Ectodermal cell (in vitro differentiated cells): ENCODE measurements around the gene NCAN.
"Not testable (repeated sequence)": the region's sequence is repeated elsewhere in the genome, so short reads cannot be mapped to it uniquely, and the experiment has no call there.

Experiments used
- H3K27ac ChIP-seq: 2 replicates; pipeline ENCODE4 v1.7.0; 2013; ENCODE audit warnings: mild to moderate bottlenecking, low read depth, low read length; ENCODE audit not compliant: insufficient read depth, poor library complexity, severe bottlenecking
- H3K27me3 ChIP-seq: 2 replicates; pipeline ENCODE4 v1.7.0; 2013; ENCODE audit warnings: mild to moderate bottlenecking, low read length; ENCODE audit not compliant: insufficient read depth, control insufficient read depth, poor library complexity, severe bottlenecking
- H3K36me3 ChIP-seq: one replicate; pipeline ENCODE4 v1.7.0; 2013; ENCODE audit warnings: low read length; ENCODE audit not compliant: control insufficient read depth, insufficient read depth
- H3K4me1 ChIP-seq: one replicate; pipeline ENCODE4 v1.7.0; 2013; ENCODE audit warnings: low read length; ENCODE audit not compliant: control insufficient read depth, insufficient read depth
- H3K4me3 ChIP-seq: 2 replicates; pipeline ENCODE4 v1.7.0; 2013; ENCODE audit warnings: low read depth, low read length, control low read depth; ENCODE audit not compliant: insufficient read depth
- H3K9me3 ChIP-seq: 2 replicates; pipeline ENCODE4 v1.7.0; 2013; ENCODE audit warnings: mild to moderate bottlenecking, low read length, moderate library complexity; ENCODE audit not compliant: control insufficient read depth
- WGBS, 2 experiments: methylation state at CpG; one replicate each; pipeline ENCODE4 v1.1.7; 2013; ENCODE audit warnings: missing lambda C conversion rate in 2 of 2; 5-methylcytosine and 5-hydroxymethylcytosine counted together

NCAN gene

DNA sequence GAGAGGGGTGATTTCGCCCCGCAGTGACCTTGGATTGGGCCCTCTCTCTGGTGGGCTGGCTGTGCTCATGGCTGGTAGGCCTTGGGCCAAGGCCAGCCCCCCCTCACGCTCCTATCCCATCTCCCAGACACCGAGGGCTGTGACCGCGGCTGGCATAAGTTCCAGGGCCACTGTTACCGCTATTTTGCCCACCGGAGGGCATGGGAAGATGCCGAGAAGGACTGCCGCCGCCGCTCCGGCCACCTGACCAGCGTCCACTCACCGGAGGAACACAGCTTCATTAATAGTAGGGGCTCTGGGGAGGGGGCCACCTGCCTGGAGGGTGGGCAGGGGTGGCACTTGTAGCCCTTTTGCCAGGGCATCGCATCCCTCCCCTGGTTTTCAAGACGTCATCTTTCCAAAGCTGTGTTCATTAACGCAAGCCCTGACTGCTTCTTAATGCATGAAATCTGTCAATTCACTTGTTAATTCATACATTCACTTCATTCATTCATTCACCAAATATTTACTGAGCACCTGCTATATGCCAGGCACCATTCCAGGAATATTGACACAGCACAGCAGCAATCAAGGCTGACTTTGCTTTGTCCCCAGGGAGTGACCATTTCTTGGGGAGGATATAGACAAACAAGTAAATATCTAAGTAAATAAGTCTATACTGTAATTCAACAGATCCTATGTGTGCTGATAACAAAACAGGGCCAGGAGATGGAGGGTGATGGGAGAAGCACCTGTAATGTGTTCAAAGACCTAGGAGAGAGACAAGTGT lies 26.6 kb downstream of the NCAN start:
- Histone ChIP-seq H3K27ac (no peak overlapping the region), H3K4me1 (no peaks in the 10 kb centered on the region), H3K4me3 (no peak overlapping the region), H3K36me3 (peaks cover 4% of the 10 kb centered on the region), H3K27me3 (no peaks in the 10 kb centered on the region), H3K9me3 (peaks cover 5% of the 10 kb centered on the region)
- 83 to 84% methylated on average over 18 of the region's 18 CpGs for WGBS, 2 experiments

DNA sequence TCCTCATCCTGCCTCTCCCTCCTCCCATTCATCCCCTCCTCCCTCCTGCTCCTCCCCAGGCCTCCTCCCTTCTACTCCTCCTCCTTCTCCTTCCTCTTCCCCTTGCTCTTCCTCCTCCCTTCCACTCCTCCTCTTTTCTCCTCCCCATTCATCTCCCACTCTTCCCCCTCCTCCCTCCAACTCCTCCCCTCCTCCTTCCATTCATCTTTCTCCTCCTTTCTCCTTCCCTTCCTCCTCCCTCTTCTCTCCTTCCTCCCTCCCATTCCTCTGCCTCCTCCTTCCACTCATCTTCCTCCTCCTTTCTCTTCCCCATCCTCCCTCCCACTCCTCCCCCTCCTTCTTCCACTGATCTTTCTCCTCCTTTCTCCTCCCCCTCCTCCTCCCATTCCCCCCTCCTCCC lies 27.9 kb downstream of the NCAN start:
- Histone ChIP-seq H3K4me3 (no peak overlapping the region), H3K9me3 (peaks cover 2% of the 10 kb centered on the region), H3K36me3 (peaks cover 4% of the 10 kb centered on the region), H3K27ac (no peak overlapping the region), H3K4me1 (no peaks in the 10 kb centered on the region), H3K27me3 (no peaks in the 10 kb centered on the region)

DNA sequence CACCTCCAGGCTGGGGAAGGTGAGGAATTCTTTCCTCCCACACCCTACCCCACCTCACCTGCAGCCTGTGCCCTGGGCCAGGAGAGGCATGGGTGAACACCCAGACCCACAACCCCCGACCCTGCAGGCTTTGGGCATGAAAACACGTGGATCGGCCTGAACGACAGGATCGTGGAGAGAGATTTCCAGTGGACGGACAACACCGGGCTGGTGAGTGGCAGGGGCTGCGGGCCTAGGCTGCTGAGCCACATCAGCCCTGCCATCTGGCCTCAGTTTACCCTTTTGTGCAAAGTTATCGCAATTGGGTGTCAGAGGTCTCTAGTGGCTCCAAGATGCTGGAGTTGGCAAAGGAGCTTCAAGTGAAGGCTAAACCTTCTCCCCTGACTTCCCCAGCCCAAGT lies 28.7 kb downstream of the NCAN start:
- H3K4me3 ChIP-seq = no peak overlapping the region
- H3K9me3 ChIP-seq = peaks cover 2% of the 10 kb centered on the region
- no peak overlapping the region for H3K27ac ChIP-seq
- no peaks in the 10 kb centered on the region for H3K27me3 ChIP-seq
- WGBS, 2 experiments = 85 to 87% methylated on average over 9 of the region's 9 CpGs
- no peaks in the 10 kb centered on the region for H3K4me1 ChIP-seq
- no peaks in the 10 kb centered on the region for H3K36me3 ChIP-seq

DNA sequence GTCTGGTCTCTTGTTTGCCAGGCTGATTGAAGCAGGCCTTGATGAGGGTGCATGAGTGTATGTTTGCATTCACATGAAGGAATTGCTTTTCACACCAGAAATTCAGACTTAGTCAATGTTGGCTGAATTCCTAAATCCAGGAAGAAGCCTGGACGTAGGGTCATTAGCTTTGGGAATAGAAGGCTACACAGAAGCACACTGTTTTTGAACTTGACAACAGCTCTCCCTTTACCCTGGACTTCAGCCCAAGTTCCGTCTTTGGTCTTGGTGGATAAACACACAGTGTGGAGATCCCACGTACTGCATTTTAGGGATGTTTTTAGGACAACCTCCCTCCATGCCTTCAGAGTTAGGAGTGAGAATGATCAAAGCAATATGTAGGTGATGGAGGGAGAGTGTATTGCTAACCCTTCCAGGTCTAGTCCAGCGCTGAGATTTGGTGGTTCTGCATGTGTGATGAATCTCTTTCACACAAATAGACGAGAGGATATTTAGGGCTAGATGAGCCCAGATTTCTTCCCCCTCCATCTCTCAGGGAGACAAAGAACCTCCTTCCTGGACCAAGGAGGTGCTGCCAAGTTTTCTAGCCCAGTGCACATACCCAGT lies 38.5 kb downstream of the NCAN start:
- Histone ChIP-seq H3K36me3 (no peaks in the 10 kb centered on the region), H3K4me3 (no peak overlapping the region), H3K9me3 (no peaks in the 10 kb centered on the region), H3K27ac (no peak overlapping the region), H3K27me3 (peaks cover 14% of the 10 kb centered on the region), H3K4me1 (no peaks in the 10 kb centered on the region)
- 74 to 83% methylated on average over 5 of the region's 5 CpGs for WGBS, 2 experiments

DNA sequence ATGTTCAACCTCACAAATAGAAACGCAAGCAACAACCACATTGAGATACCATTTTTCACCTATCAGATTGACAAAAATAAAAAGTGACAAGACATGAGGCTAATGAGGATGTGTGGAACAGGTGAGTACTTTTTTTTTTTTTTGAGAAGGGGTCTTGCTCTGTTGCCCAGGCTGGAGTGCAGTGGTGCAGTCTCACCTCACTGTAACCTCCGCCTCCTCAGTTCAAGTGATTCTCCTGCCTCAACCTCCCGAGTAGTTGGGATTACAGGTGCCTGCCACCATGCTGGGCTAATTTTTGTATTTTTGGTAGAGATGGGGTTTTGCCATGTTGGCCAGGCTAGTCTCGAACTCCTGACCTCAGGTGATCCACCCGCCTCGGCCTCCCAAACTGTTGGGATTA lies 41.7 kb downstream of the NCAN start:
- not testable (repeated sequence) for H3K27ac ChIP-seq, H3K4me3 ChIP-seq, H3K36me3 ChIP-seq, H3K9me3 ChIP-seq, H3K4me1 ChIP-seq
- WGBS, 2 experiments = 88 to 95% methylated on average over 5 to 6 of the region's 6 CpGs
- peaks cover 14% of the 10 kb centered on the region for H3K27me3 ChIP-seq

DNA sequence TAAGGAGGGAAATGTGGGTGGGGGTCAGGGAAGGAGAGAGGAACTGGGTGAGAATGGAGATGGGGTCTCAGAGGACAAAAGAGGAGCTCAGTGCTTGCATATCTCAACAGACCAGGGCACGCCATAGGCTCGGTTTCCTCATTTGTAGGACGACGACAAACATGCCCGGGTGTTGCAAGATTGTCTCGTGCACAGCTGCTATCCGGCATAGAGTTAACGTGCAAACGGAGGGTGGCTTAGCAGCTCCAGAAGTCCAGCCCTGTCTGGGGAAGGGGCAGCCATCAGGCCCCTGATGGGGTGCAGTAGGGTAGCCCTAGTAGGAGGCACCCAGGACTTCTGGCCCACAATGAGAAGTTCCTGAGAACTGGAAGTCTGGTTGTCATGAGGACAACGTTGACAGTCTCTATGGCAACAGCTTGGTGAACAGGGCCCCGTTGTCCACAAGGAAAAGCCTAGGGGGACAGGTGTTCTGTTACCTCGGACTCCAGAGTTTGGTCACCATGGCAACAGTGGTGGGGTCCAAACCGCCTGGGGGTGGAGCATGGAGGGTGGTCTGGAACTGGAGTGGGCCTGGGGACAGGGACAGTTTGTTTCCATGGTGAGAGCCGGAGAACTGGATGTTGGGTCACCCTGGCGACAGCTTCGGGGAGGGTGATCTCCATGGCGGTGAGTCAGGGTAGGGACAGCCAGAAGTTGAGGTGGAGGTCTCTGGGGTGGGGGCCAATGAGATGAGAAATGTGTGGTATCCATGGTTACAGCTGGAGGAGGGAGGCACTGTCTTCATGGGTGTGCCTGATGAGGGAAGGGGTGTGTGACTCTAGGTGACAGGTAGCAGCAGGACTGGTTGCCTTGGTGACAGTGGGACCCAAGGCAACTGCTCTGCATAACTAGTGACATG lies 44.6 kb downstream of the NCAN start:
- no peaks in the 10 kb centered on the region for H3K9me3 ChIP-seq
- H3K4me1 ChIP-seq = peaks cover 8% of the 10 kb centered on the region
- no peaks in the 10 kb centered on the region for H3K36me3 ChIP-seq
- peaks cover 14% of the 10 kb centered on the region for H3K27me3 ChIP-seq
- H3K4me3 ChIP-seq = no peak overlapping the region
- 86 to 87% methylated on average over 17 of the region's 17 CpGs for WGBS, 2 experiments
- peak overlapping the region; percentile 55 for H3K27ac ChIP-seq

DNA sequence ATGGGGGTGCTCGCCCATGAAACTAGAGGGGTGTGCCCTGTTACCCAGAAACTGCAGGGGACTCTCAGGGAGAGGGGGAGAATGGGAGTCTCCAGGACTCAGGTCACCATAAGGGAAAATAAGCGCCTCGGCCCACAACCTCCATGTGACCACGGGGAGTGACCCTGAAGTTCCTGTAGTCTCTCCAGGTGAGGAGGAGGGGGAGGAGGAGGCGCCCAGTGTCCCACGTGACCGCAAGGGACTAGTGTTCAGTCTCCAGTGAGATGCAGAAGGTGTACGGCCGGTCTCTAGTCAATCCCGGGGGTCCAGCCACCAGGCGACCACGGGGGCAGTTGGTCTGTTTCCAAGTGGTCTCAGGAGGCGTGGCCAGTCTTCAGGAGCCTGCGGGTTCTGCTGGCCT lies 45.4 kb downstream of the NCAN start:
- Histone ChIP-seq H3K4me3 (no peak overlapping the region), H3K36me3 (no peaks in the 10 kb centered on the region), H3K4me1 (peaks cover 11% of the 10 kb centered on the region), H3K9me3 (no peaks in the 10 kb centered on the region), H3K27ac (no peak overlapping the region), H3K27me3 (peaks cover 14% of the 10 kb centered on the region)
- WGBS, 2 experiments = 93 to 95% methylated on average over 14 of the region's 14 CpGs

DNA sequence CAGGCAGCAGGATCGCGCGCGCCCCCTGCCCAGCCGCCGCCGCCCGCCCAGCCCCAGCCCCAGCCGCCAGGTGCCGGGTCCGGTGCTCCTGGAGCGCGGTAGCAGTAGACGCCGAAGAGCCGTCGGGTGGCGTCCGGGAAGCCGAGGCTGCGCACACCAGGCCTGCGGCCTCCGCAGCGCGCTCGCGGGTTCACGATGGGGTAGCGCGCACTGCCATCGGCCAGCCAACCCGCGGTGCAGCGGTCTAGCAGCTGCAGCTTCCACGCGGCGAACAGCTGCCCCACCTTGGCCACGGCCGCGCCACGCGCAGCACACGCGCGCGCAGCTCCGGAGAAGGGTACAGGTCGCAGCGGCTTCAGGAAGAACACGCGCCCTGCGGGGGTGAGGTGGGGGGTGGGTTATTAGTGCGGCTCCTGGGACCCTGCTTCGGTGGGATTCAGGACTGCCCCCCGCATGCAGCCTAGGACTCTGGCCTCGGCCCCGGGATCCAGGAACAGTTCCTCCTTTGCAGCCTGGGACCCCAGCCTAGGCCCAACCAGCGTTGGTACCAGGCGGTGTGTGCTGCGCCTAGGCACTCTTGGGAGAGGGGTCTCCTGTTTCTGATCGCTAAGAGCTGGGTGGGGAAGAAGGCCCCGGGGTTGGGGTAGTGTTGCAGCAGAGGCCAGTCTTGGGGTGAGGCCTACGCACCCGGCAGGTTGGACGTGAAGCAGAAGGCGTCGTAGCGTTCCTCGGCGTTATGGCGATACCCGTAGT lies 46.3 kb downstream of the NCAN start:
- H3K36me3 ChIP-seq = no peaks in the 10 kb centered on the region
- H3K4me1 ChIP-seq = peaks cover 18% of the 10 kb centered on the region
- no peak overlapping the region for H3K4me3 ChIP-seq
- H3K9me3 ChIP-seq = no peaks in the 10 kb centered on the region
- 97% methylated on average over 72 of the region's 72 CpGs for WGBS, 2 experiments
- peaks cover 23% of the 10 kb centered on the region for H3K27me3 ChIP-seq
- no peak overlapping the region for H3K27ac ChIP-seq

DNA sequence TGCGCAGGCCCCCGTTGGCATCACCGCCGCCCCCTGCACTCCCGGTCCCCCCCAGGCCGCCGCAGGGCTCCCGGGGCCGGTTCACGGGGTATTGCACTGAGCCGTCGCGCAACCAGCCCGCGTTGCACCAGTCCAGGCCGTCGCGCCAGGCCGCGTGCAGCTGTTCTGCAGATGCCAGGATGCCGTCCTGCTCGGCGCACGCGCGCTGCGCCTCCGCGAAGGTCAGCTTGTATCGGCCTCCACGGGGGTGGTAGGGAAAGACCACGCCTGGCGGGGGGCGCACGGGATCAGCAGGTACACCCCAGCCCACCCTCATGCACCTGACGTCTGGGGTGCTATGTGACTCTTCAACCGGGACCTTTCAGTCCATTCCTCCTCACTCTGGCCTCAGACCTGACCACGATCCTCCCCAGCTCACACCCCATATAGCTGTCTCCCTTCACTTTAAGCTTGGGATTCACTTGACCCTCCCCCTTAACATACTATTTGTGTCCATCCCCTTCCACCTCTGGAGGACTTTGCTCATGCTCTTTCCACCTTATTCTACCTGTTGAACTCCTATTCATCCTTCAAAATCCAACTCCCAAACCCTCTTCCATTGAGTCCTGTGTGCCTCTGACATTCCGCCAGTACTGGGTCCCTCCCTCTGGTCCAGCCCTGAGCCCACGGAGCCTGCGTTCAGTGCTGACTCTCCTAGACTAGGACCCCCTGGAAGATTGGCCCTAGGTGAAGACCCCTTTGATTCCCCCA lies 47.0 kb downstream of the NCAN start:
- WGBS, 2 experiments = 96% methylated on average over 41 of the region's 41 CpGs
- Histone ChIP-seq H3K27ac (no peak overlapping the region), H3K9me3 (no peaks in the 10 kb centered on the region), H3K36me3 (no peaks in the 10 kb centered on the region), H3K4me3 (no peak overlapping the region), H3K4me1 (peaks cover 18% of the 10 kb centered on the region), H3K27me3 (peaks cover 27% of the 10 kb centered on the region)
